GM18520 (cell line): ENCODE results near the gene APRT.
A peak's percentile ranks its signal among the peaks of the same experiment; 100 is the strongest.

ENCODE experiments used
- ATAC-seq: cut with Tn5 transposase; IDR thresholded peaks from one replicate; pipeline ENCODE4 v1.9.1; 2021; ENCODE audit not compliant: unreplicated experiment

APRT gene

GRCh38 chr16:88811769-88812512 is at the start of gene APRT:
Gene APRT, minus strand, starts transcription at chr16:88811928. Its CDS starts 29 bp downstream, at chr16:88811899.
- ATAC-seq = peak; percentile 62

DNA sequence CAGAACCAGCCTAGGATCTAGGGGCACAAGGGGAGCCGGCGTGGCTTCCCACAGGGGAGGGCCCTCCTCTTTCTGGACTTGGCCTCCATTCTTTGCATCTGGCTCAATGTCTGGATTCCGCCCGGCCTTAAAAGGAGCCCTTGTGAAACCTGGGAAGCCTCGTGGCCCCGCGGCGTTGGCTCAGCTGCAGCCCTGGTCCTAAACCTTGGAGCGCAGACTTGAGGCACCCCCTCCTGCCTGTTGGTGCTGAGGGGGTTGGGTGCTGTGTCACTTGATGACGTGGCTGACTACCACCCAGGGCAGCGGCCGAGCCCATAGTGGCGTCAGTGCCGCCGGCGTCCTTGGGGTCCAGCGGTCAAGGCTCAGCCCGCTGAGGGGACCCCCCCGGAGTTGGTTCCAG is 49.6 kb upstream of the APRT start:
- ATAC-seq = no peak

GRCh38 chr16:88859381-88860091 is 47.8 kb upstream of the APRT start:
- ATAC-seq = no peak

DNA sequence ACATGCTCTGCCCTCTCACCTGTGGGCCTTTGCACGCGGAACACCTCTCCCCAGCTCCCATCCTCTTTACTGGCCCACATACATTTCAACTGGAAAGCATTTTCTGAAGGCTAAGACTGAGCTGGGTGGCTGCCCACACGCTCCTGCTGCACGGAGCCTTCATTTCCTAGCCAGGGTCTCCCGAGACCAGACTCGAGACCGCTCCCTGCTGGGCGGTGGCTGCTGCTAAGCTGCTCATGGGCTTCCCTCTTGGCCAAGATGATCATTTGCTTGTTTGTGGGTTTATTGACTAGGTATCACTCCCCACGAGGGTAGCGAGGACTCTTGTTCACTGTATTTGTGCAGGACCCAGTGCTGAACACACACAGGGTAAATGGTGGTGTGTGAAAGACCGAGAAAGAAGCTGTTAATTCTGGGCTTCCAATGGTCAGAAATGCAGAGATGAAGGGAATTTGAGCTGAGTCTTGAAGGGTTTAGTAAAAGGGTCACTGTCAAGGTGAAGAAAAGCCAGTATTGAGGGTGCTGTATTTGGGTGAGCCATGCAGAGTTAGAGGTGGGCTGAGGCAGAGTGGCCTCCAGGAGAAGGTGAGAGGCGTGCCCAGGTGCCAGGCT is 46.1 kb upstream of the APRT start:
- ATAC-seq = peak; percentile 36

GRCh38 chr16:88856828-88857727 is 45.4 kb upstream of the APRT start, which contains the start of the genes GALNS and TRAPPC2L:
Gene GALNS, minus strand, starts transcription at chr16:88856947. Its CDS starts 70 bp downstream, at chr16:88856877.
Gene TRAPPC2L, plus strand, starts transcription at chr16:88857127. Its CDS starts 24 bp downstream, at chr16:88857151.
- peak; percentile 71 for ATAC-seq

- ATAC-seq = no peak
Observed at GRCh38 chr16:88856122-88856827, 44.5 kb upstream of the APRT start.

DNA sequence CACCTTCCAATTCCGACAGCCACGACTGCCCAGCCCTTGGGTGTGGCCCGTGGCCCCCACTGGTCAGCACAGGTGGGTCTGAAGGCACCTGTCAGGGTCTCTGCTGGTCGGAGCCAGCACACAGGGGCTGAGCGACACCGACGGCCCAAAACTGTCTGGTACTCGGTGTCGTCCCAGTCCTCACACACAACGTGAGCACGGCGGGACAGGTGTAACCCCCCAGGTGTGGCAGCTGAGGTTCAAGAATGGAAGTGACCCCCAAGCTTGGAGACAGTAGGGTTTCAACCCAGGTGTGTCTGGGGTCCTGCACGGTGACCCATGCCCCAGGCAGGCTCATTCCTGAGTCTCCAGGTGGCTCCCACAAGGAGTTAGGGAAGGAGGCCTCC is 44.0 kb upstream of the APRT start:
- no peak for ATAC-seq

- ATAC-seq = no peak
Observed at GRCh38 chr16:88855176-88855575, 43.4 kb upstream of the APRT start.

DNA sequence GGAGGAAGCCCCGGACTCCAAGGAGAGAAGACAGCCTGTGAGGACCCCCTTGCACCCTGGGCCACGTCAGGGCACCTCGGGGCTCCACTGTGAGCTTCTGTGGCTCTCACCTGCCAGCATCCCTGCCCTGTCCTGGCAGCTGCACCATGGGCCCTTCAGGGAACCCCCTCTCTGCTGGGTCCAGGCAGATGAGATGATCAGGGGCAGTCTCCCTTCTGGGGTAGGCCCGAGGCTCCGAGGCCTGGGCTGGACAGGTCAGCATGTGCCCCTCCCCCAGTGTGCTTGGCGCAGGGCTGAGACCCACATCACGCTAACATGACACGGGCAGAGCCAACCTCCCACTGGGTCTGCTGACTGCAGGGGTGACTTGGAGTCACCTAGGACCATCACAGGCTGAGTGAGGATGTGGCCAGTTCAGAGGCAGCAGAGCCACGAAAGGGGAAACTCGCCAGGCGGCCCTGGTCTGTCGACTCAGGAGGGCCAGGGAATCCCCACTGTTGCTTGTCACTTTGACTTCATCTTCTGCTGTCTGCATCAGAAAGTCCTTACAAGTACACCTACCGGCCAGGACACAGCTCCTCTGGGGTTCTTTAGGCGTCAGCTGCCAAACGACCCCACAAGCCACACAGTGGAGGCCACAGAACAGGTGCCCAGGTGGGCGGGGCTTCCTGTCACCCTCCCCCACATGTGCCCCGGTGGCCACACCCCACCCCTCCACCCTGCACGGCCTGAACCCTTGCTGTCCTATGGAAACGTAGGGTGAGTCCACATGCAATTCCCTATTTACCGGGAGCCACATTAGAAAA is 42.8 kb upstream of the APRT start:
- no peak for ATAC-seq

DNA sequence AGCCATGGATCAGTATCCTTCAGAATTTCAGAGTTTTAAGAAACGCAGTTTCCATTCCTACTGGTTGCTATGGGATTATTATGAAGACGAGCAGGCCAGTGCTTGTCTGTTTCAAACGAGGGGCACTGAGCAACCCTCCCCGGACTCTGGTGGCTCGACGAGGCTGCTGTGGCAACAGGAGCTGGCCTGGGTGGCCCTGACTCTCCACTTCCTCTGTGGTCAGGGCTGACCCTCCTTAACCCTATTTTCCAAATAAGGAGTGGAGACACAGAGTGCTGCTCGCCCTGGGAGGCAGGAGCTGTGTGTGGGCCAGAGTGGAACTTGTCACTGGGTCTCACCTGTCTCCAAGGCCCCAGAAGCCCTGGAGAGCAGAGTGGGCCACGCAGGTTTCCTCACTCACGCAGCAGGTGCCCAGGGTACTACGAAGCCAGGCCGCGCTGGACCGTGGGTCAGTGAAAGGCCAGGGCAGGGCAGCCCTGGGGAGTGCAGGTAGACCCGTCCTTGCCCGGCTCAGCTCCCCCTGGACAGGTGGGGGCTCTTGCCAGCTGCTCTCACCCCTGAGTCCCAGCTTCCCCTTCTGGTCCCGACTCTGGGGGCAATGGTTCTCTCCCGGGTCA is 41.7 kb upstream of the APRT start:
- no peak for ATAC-seq

DNA sequence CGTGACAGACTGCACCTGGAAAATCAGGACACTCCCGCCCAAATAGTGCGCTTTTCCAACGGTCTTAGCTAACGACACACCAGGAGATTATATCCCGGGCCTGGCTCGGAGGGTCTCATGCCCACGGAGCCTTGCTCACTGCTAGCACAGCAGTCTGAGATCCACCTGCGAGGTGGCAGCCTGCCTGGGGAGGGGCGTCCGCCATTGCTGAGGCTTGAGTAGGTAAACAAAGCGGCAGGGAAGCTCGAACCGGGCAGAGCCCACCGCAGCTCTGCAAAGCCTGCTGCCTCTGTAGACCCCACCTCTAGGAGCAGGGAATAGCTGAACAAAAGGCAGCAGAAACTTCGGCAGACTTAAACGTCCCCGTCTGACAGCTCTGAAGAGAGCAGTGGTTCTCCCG is 39.9 kb upstream of the APRT start:
- ATAC-seq = no peak

DNA sequence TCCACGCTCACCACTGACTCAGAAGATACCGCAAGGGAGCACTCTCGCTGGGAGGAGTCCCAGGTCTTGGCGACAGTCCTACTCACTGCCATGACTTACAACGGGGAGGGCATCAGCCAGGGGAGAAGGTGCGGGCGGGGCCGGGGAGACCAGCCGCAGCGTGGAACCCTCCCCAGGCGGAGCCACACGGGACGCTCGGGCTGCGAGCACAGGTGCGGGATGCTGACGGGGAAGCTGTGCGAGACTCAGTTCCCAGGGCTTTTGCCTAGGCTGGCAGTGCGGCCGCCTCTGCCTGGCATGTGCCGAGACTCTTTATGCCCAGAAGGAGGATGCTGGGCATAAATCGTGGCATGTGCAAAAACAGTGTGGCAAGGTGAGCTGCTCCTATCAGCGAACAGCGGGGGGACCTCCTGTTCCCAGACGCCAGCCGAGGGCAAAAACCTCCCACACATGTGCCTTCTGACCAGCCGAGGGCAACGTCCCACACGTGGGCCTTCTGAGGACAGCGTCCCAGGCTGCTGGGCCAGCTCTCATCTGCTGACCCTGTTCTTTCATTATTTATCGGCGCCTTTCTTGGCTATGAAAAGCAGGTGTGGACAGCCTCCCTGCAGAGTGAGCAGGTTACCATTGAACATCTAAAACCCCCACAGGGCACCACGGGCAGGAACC is 38.9 kb upstream of the APRT start:
- ATAC-seq = no peak

DNA sequence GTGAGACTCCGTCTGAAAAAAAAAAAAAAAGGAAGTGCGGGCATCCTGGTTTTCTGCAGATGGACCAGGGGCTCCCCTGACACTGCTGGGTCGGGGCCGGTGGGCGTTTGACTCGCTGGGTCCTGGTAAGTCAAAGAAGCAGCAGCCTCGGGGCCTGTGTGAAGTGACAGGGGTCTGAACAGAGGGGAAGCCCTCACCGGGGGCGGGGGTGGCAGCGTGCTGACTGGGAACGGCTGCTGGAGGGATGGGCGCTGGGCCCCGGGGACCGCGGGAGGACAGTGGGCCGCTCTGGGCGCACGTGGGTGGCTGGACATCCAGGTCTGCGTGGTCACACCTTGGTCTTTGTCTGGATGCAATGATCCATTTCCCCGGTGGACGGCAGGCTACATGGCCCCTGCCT is 36.8 kb upstream of the APRT start:
- no peak for ATAC-seq

GRCh38 chr16:88847654-88848053 is 35.9 kb upstream of the APRT start:
- ATAC-seq = no peak

GRCh38 chr16:88846088-88846487 is 34.4 kb upstream of the APRT start:
- no peak for ATAC-seq

GRCh38 chr16:88844419-88845036 is 32.8 kb upstream of the APRT start:
- no peak for ATAC-seq

GRCh38 chr16:88843256-88843655 is 31.5 kb upstream of the APRT start:
- ATAC-seq = no peak

DNA sequence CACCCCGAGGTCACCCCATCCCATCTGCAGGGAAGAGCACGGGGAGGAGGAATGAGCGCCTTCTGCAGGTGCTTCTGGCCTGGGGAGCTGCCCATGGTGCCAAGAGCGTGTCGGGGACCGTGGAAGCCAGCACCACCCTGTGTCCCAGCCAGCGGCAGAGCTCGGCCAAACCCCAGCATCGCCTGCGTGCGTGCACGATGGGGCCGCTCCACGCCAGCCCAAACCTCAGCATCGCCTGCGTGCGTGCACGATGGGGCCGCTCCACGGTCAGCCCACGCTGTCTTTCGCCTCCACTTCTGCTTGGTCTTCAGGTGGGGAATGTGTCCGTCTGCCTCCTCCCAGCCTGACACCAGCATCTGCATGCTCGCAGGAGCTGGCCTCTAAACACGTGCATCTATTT is 31.1 kb upstream of the APRT start:
- no peak for ATAC-seq
